H1 (cell line): Measurements from ENCODE around the gene WNK3. TPM values are rescaled to one million over a fixed set of nuclear protein-coding genes. Genes with fewer than 3 reads are reported as not detected.

Experiments used
- polyA plus RNA-seq, 7 experiments: library from polyadenylated mRNA; depleted of rRNA in 3 of 7; stranded (reverse) in 5 of 7; unstranded in 2 of 7; fragments of >200 nt in 5 of 7; fragments of 200-250 nt in 2 of 7; gene quantifications; 1 replicate in 5 of 7; 2 replicates in 1 of 7; 4 replicates in 1 of 7; pipeline versions ENCODE4 v1.2.1 to v1.2.3, GENCODE V29; 2011 to 2013; ENCODE audit warnings: missing spikeins in 2 of 7, mixed read lengths in 2 of 7
- small RNA-seq: library from polyadenylated mRNA; stranded (forward); fragments of <200 nt; extraction: miRNeasy Mini kit (QIAGEN cat#:217004); gene quantifications from one replicate; pipeline ENCODE3, GENCODE V24; 2013; ENCODE audit not compliant: insufficient read depth
- total RNA-seq: library from RNA; stranded (reverse); fragmentation: NEBNext Ultra II Directional; extraction: Animal tissue kit (Norgen Biotek cat#: 25700); gene quantifications from 2 replicates; pipeline ENCODE4 v1.2.1, GENCODE V29; 2021

The WNK3 gene
- total and polyA plus RNA-seq, 2 of the 8 experiments (the other 6 are each of a cell fraction or from before 2014, with no cell fraction given): 5.5 to 37.5 TPM

Small RNAs within 50 kb of the gene (small RNA-seq; reads per million reads assigned to genes)
- gene AL589872.1: not detected
- not detected for gene RNU6-434P

Other genes with a start within 250 kb of the WNK3 start
- gene FAM120C, start 174.8 kb downstream of the WNK3 start, total RNA-seq: 8.1 and 8.6 TPM in 2 replicates
- 4.4 and 6.9 TPM in 2 replicates for gene FAM120C, start 174.8 kb downstream of the WNK3 start, polyA plus RNA-seq (2011; rRNA removed)
- 44.2 and 49.4 TPM in 2 replicates for gene TSR2, start 82.4 kb upstream of the WNK3 start, total RNA-seq
- 15.1 and 18.0 TPM in 2 replicates for gene TSR2, start 82.4 kb upstream of the WNK3 start, polyA plus RNA-seq (2011; rRNA removed)
- gene FGD1, start 138.2 kb upstream of the WNK3 start, total RNA-seq: 33.8 and 34.9 TPM in 2 replicates
- 6.8 and 10.4 TPM in 2 replicates for gene FGD1, start 138.2 kb upstream of the WNK3 start, polyA plus RNA-seq (2011; rRNA removed)
- gene GNL3L, start 172.2 kb upstream of the WNK3 start, total RNA-seq: 70.6 and 71.2 TPM in 2 replicates
- 19.1 and 20.4 TPM in 2 replicates for gene GNL3L, start 172.2 kb upstream of the WNK3 start, polyA plus RNA-seq (2011; rRNA removed)